Stimulated activated naive CD8-positive, alpha-beta T cell treated with anti-CD3 and anti-CD28 coated beads, Interleukin-15, amount 100 ng/mL, for 72 hours (primary cell): Measurements from ENCODE around the gene MCTP2.

ENCODE experiments used
- ATAC-seq: fragments of 150-1000 bp; cut with Tn5 transposase; 2 replicates; pipeline ENCODE4 v1.10.0; 2021; ENCODE audit warnings: mild to moderate bottlenecking, moderate library complexity
- DNase-seq, 2 donors: peaks; one replicate each; pipeline ENCODE4 v3.0.0; 2021 to 2022
- H3K27ac Mint-ChIP-seq, 2 donors: one replicate each; pipeline ENCODE4 v1.8.0; 2022; ENCODE audit warnings: mild to moderate bottlenecking in 2 of 2, mixed read lengths in 2 of 2, moderate library complexity in 2 of 2
- H3K27me3 Mint-ChIP-seq: one replicate; pipeline ENCODE4 v1.8.0; 2022; ENCODE audit warnings: mixed read lengths
- H3K4me1 Mint-ChIP-seq: one replicate; pipeline ENCODE4 v1.8.0; 2022; ENCODE audit warnings: mild to moderate bottlenecking, mixed read lengths
- H3K4me3 Mint-ChIP-seq, 2 donors: one replicate each; pipeline ENCODE4 v1.8.0; 2022; ENCODE audit warnings: mild to moderate bottlenecking in 2 of 2, mixed read lengths in 2 of 2, moderate library complexity in 1 of 2
- H3K9me3 Mint-ChIP-seq, 2 donors: one replicate each; pipeline ENCODE4 v1.8.0; 2022; ENCODE audit warnings: mixed read lengths in 2 of 2

MCTP2 gene

GRCh38 chr15:94230883-94231722 is at the start of gene MCTP2:
TSS of gene MCTP2 (plus strand) at chr15:94231561. CDS start at chr15:94298266, 66,705 bp downstream.
- peak; percentile 84 to 93 for DNase-seq
- peaks cover 67% of the 10 kb centered on the region for H3K4me1 Mint-ChIP-seq
- peak; percentile 90 for ATAC-seq
- H3K27me3 Mint-ChIP-seq = no peaks in the 10 kb centered on the region
- H3K9me3 Mint-ChIP-seq = no peaks in the 10 kb centered on the region
- H3K27ac Mint-ChIP-seq = peak within 1 kb of the TSS; percentile 95 to 98
- peak within 1 kb of the TSS; percentile 84 to 90 for H3K4me3 Mint-ChIP-seq

GRCh38 chr15:94182883-94183282 is 48.5 kb upstream of the MCTP2 start:
- Mint-ChIP-seq H3K4me3 (no peak overlapping the region), H3K4me1 (no peaks in the 10 kb centered on the region), H3K27ac (no peak overlapping the region), H3K27me3 (peaks cover 8% of the 10 kb centered on the region), H3K9me3 (peaks cover 2% of the 10 kb centered on the region in 2 donors)
- ATAC-seq (no peak), DNase-seq (no peak)

GRCh38 chr15:94185547-94186236 is 45.7 kb upstream of the MCTP2 start:
- no peaks in the 10 kb centered on the region for H3K9me3 Mint-ChIP-seq
- H3K27me3 Mint-ChIP-seq = peaks cover 27% of the 10 kb centered on the region

GRCh38 chr15:94186770-94187331 is 44.5 kb upstream of the MCTP2 start:
- no peak for DNase-seq
- Mint-ChIP-seq H3K27me3 (peaks cover 27% of the 10 kb centered on the region), H3K9me3 (no peaks in the 10 kb centered on the region), H3K4me1 (peaks cover 7% of the 10 kb centered on the region), H3K4me3 (no peak overlapping the region), H3K27ac (no peak overlapping the region)
- ATAC-seq = no peak

More at GRCh38 chr15:94185547-94186236, 45.7 kb upstream of the MCTP2 start:
- Mint-ChIP-seq H3K4me1 (no peaks in the 10 kb centered on the region), H3K4me3 (no peak overlapping the region), H3K27ac (no peak overlapping the region)
- DNase-seq (no peak), ATAC-seq (no peak)

GRCh38 chr15:94193906-94194305 is 37.5 kb upstream of the MCTP2 start:
- no peak for ATAC-seq
- peaks cover 13% of the 10 kb centered on the region for H3K27me3 Mint-ChIP-seq
- no peaks in the 10 kb centered on the region for H3K9me3 Mint-ChIP-seq
- no peak overlapping the region for H3K4me3 Mint-ChIP-seq
- no peak overlapping the region for H3K27ac Mint-ChIP-seq
- no peak for DNase-seq
- peaks cover 7% of the 10 kb centered on the region for H3K4me1 Mint-ChIP-seq

GRCh38 chr15:94196531-94196930 is 34.8 kb upstream of the MCTP2 start:
- DNase-seq = no peak
- Mint-ChIP-seq H3K27ac (no peak overlapping the region), H3K27me3 (no peaks in the 10 kb centered on the region), H3K4me1 (peaks cover under 1% of the 10 kb centered on the region), H3K4me3 (no peak overlapping the region), H3K9me3 (no peaks in the 10 kb centered on the region)
- ATAC-seq = no peak

GRCh38 chr15:94198633-94199032 is 32.7 kb upstream of the MCTP2 start:
- H3K27me3 Mint-ChIP-seq = peaks cover 15% of the 10 kb centered on the region
- no peak overlapping the region for H3K4me3 Mint-ChIP-seq
- DNase-seq (no peak), ATAC-seq (no peak)
- H3K4me1 Mint-ChIP-seq = no peaks in the 10 kb centered on the region
- no peaks in the 10 kb centered on the region for H3K9me3 Mint-ChIP-seq
- no peak overlapping the region for H3K27ac Mint-ChIP-seq

GRCh38 chr15:94199725-94200124 is 31.6 kb upstream of the MCTP2 start:
- no peak overlapping the region for H3K4me3 Mint-ChIP-seq

GRCh38 chr15:94203306-94203705 is 28.1 kb upstream of the MCTP2 start:
- Mint-ChIP-seq H3K4me1 (peaks cover 20% of the 10 kb centered on the region), H3K27ac (no peak overlapping the region), H3K4me3 (no peak overlapping the region), H3K27me3 (peaks cover 15% of the 10 kb centered on the region), H3K9me3 (no peaks in the 10 kb centered on the region)
- DNase-seq = no peak
- no peak for ATAC-seq

More at GRCh38 chr15:94199725-94200124, 31.6 kb upstream of the MCTP2 start:
- H3K9me3 Mint-ChIP-seq = no peaks in the 10 kb centered on the region
- H3K27me3 Mint-ChIP-seq = peaks cover 15% of the 10 kb centered on the region
- ATAC-seq (no peak), DNase-seq (no peak)
- no peaks in the 10 kb centered on the region for H3K4me1 Mint-ChIP-seq
- no peak overlapping the region for H3K27ac Mint-ChIP-seq

- Mint-ChIP-seq H3K4me3 (peak overlapping the region; percentile 15 to 82), H3K9me3 (peaks cover 0 to 4% of the 10 kb centered on the region in 2 donors), H3K27ac (peak overlapping the region; percentile 71 to 97), H3K4me1 (peaks cover 20% of the 10 kb centered on the region), H3K27me3 (peaks cover 19% of the 10 kb centered on the region)
- ATAC-seq (no peak), DNase-seq (peak in 1 of 2 donors; percentile 31)
Observed at GRCh38 chr15:94205366-94205765, 26.0 kb upstream of the MCTP2 start.

- DNase-seq (peak; percentile 33 to 75), ATAC-seq (peak; percentile 97)
- Mint-ChIP-seq H3K27me3 (peaks cover 31% of the 10 kb centered on the region), H3K4me3 (peak overlapping the region; percentile 59 to 82), H3K4me1 (peaks cover 20% of the 10 kb centered on the region), H3K9me3 (peaks cover 0 to 4% of the 10 kb centered on the region in 2 donors), H3K27ac (peak overlapping the region; percentile 76 to 97)
Observed at GRCh38 chr15:94206463-94207167, 24.7 kb upstream of the MCTP2 start.

GRCh38 chr15:94212291-94212690 is 19.1 kb upstream of the MCTP2 start:
- no peak overlapping the region for H3K4me3 Mint-ChIP-seq
- DNase-seq (no peak), ATAC-seq (no peak)
- H3K4me1 Mint-ChIP-seq = no peaks in the 10 kb centered on the region
- peaks cover 68% of the 10 kb centered on the region for H3K27me3 Mint-ChIP-seq
- H3K27ac Mint-ChIP-seq = no peak overlapping the region
- H3K9me3 Mint-ChIP-seq = peaks cover 0 to 4% of the 10 kb centered on the region in 2 donors

- H3K27me3 Mint-ChIP-seq = peaks cover 33% of the 10 kb centered on the region
- no peak for DNase-seq
- H3K4me3 Mint-ChIP-seq = no peak overlapping the region
- no peak for ATAC-seq
- no peak overlapping the region for H3K27ac Mint-ChIP-seq
- peaks cover 0 to 4% of the 10 kb centered on the region in 2 donors for H3K9me3 Mint-ChIP-seq
- peaks cover 31% of the 10 kb centered on the region for H3K4me1 Mint-ChIP-seq
Observed at GRCh38 chr15:94225616-94226015, 5.7 kb upstream of the MCTP2 start.

- no peak for ATAC-seq
- no peak for DNase-seq
- H3K27me3 Mint-ChIP-seq = peaks cover 18% of the 10 kb centered on the region
- peaks cover 42% of the 10 kb centered on the region for H3K4me1 Mint-ChIP-seq
- peaks cover 0 to 1% of the 10 kb centered on the region in 2 donors for H3K9me3 Mint-ChIP-seq
- H3K27ac Mint-ChIP-seq = no peak overlapping the region
- no peak overlapping the region for H3K4me3 Mint-ChIP-seq
Observed at GRCh38 chr15:94228611-94229010, 2.8 kb upstream of the MCTP2 start.
